Measurements from ENCODE around the gene LEFTY1. TPM values are rescaled to one million over a fixed set of nuclear protein-coding genes. Genes with fewer than 3 reads are reported as not detected.
"Not testable (repeated sequence)": the region's sequence is repeated elsewhere in the genome, so short reads cannot be mapped to it uniquely, and the experiment has no call there.

Gene LEFTY1
- total RNA-seq, 1 experiment from 2014 or later = not detected

- no peak for DNase-seq (ENCODE audit: low read depth)
Observed at GRCh38 chr1:225888289-225888897, 553 bp downstream of the LEFTY1 start.

- not testable (repeated sequence) for DNase-seq (ENCODE audit: low read depth)
Observed at GRCh38 chr1:225887554-225888288, 1.2 kb downstream of the LEFTY1 start.

- no peak for DNase-seq (ENCODE audit: low read depth)
Observed at GRCh38 chr1:225887030-225887314, 2.0 kb downstream of the LEFTY1 start.

GRCh38 chr1:225886159-225887029, 2.6 kb downstream of the LEFTY1 start:
- peak; percentile 22 for DNase-seq (ENCODE audit: low read depth)

GRCh38 chr1:225885336-225885735, 3.6 kb downstream of the LEFTY1 start:
- DNase-seq (ENCODE audit: low read depth) = no peak

- DNase-seq (ENCODE audit: low read depth) = no peak
Observed at GRCh38 chr1:225883616-225884265, 5.2 kb downstream of the LEFTY1 start.

GRCh38 chr1:225882694-225883615, 6.0 kb downstream of the LEFTY1 start:
- peak; percentile 55 for DNase-seq (ENCODE audit: low read depth)

GRCh38 chr1:225881959-225882693, 6.8 kb downstream of the LEFTY1 start, which contains the start of gene TMEM63A:
TSS of gene TMEM63A (minus strand) at chr1:225882380. CDS start at chr1:225877580, 4,800 bp downstream.
- peak; percentile 81 for DNase-seq (ENCODE audit: low read depth)

- peak; percentile 76 for DNase-seq (ENCODE audit: low read depth)
Observed at GRCh38 chr1:225881081-225881958, 7.6 kb downstream of the LEFTY1 start.

GRCh38 chr1:225880636-225881035, 8.3 kb downstream of the LEFTY1 start:
- no peak for DNase-seq (ENCODE audit: low read depth)

GRCh38 chr1:225880222-225880588, 8.7 kb downstream of the LEFTY1 start:
- DNase-seq (ENCODE audit: low read depth) = no peak

- no peak for DNase-seq (ENCODE audit: low read depth)
Observed at GRCh38 chr1:225879521-225880221, 9.3 kb downstream of the LEFTY1 start.

GRCh38 chr1:225878282-225878681, 10.7 kb downstream of the LEFTY1 start:
- no peak for DNase-seq (ENCODE audit: low read depth)

- peak; percentile 59 for DNase-seq (ENCODE audit: low read depth)
Observed at GRCh38 chr1:225877580-225877979, 11.4 kb downstream of the LEFTY1 start.

- DNase-seq (ENCODE audit: low read depth) = no peak
Observed at GRCh38 chr1:225876900-225877510, 11.9 kb downstream of the LEFTY1 start.

- DNase-seq (ENCODE audit: low read depth) = no peak
Observed at GRCh38 chr1:225875044-225875815, 13.7 kb downstream of the LEFTY1 start.

- DNase-seq (ENCODE audit: low read depth) = no peak
Observed at GRCh38 chr1:225874431-225874830, 14.5 kb downstream of the LEFTY1 start.

All from RPMI7951 (cell line).